ENCODE measurements around the gene NR6A1.
"Not testable (repeated sequence)": the region's sequence is repeated elsewhere in the genome, so short reads cannot be mapped to it uniquely, and the experiment has no call there.

Gene NR6A1

GRCh38 chr9:124741662-124742061, 29.4 kb downstream of the NR6A1 start:
- Histone ChIP-seq H4K20me1 (ENCODE audit: insufficient read depth, low read length, poor library complexity, severe bottlenecking) (no peaks in the 10 kb centered on the region), H3K79me2 (ENCODE audit: insufficient read depth, low read length) (no peaks in the 10 kb centered on the region; the same call in 1 of the 2 replicates), H3K4me1 (ENCODE audit: insufficient read depth, low read length, poor library complexity, severe bottlenecking) (peaks cover 7% of the 10 kb centered on the region), H3K4me3 (ENCODE audit: low read length, poor library complexity, severe bottlenecking) (no peak overlapping the region), H3K9ac (ENCODE audit: low read depth, low read length, poor library complexity, severe bottlenecking) (no peak overlapping the region), H2AFZ (ENCODE audit: low read length) (no peak overlapping the region), H3K36me3 (ENCODE audit: insufficient read depth, low read length) (no peaks in the 10 kb centered on the region), H3K4me2 (ENCODE audit: low read depth, low read length, poor library complexity, severe bottlenecking) (no peak overlapping the region), H3K27me3 (ENCODE audit: insufficient read depth, low read length, poor library complexity, severe bottlenecking) (no peaks in the 10 kb centered on the region), H3F3A (ENCODE audit: low read depth) (no peaks in the 10 kb centered on the region), H3K9me3 (ENCODE audit: insufficient read depth, low read depth, low read length) (no peaks in the 10 kb centered on the region), H3K9me2 (replicated peaks; ENCODE audit: low read depth, low read length) (no peaks in the 10 kb centered on the region)
- TF ChIP-seq CTCF (conservative IDR thresholded peaks at IDR 0.05; ENCODE audit: low read length) (no peak), EZH2phosphoT487 (IDR thresholded peaks at IDR 0.05; ENCODE audit: borderline replicate concordance) (no peak)

- no peaks in the 10 kb centered on the region for H3K9me3 ChIP-seq (ENCODE audit: insufficient read depth, low read depth, low read length)
- H3K4me1 ChIP-seq (ENCODE audit: insufficient read depth, low read length, poor library complexity, severe bottlenecking): peaks cover 9% of the 10 kb centered on the region
- no peak overlapping the region for H3K4me3 ChIP-seq (ENCODE audit: low read length, poor library complexity, severe bottlenecking)
- no peaks in the 10 kb centered on the region for H4K20me1 ChIP-seq (ENCODE audit: insufficient read depth, low read length, poor library complexity, severe bottlenecking)
- no peaks in the 10 kb centered on the region for H3K27me3 ChIP-seq (ENCODE audit: insufficient read depth, low read length, poor library complexity, severe bottlenecking)
- no peaks in the 10 kb centered on the region; the same call in 1 of the 2 replicates for H3K79me2 ChIP-seq (ENCODE audit: insufficient read depth, low read length)
- H3K36me3 ChIP-seq (ENCODE audit: insufficient read depth, low read length): no peaks in the 10 kb centered on the region
- no peak for TF ChIP-seq CTCF (conservative IDR thresholded peaks at IDR 0.05; ENCODE audit: low read length)
- no peak for TF ChIP-seq EZH2phosphoT487 (IDR thresholded peaks at IDR 0.05; ENCODE audit: borderline replicate concordance)
- no peaks in the 10 kb centered on the region for H3F3A ChIP-seq (ENCODE audit: low read depth)
- no peak overlapping the region for H2AFZ ChIP-seq (ENCODE audit: low read length)
- H3K4me2 ChIP-seq (ENCODE audit: low read depth, low read length, poor library complexity, severe bottlenecking): no peak overlapping the region
- no peaks in the 10 kb centered on the region for H3K9me2 ChIP-seq (replicated peaks; ENCODE audit: low read depth, low read length)
- no peak overlapping the region for H3K9ac ChIP-seq (ENCODE audit: low read depth, low read length, poor library complexity, severe bottlenecking)
Measured at GRCh38 chr9:124741149-124741548, 30.0 kb downstream of the NR6A1 start.

GRCh38 chr9:124739360-124739759, 31.8 kb downstream of the NR6A1 start:
- no peak for TF ChIP-seq CTCF (conservative IDR thresholded peaks at IDR 0.05; ENCODE audit: low read length)
- no peak for TF ChIP-seq EZH2phosphoT487 (IDR thresholded peaks at IDR 0.05; ENCODE audit: borderline replicate concordance)
- Histone ChIP-seq H3K4me2 (ENCODE audit: low read depth, low read length, poor library complexity, severe bottlenecking) (no peak overlapping the region), H4K20me1 (ENCODE audit: insufficient read depth, low read length, poor library complexity, severe bottlenecking) (no peaks in the 10 kb centered on the region), H3K9me2 (replicated peaks; ENCODE audit: low read depth, low read length) (no peaks in the 10 kb centered on the region), H3K9ac (ENCODE audit: low read depth, low read length, poor library complexity, severe bottlenecking) (no peak overlapping the region), H3K4me3 (ENCODE audit: low read length, poor library complexity, severe bottlenecking) (no peak overlapping the region), H3K36me3 (ENCODE audit: insufficient read depth, low read length) (no peaks in the 10 kb centered on the region), H2AFZ (ENCODE audit: low read length) (no peak overlapping the region), H3K4me1 (ENCODE audit: insufficient read depth, low read length, poor library complexity, severe bottlenecking) (peaks cover 9% of the 10 kb centered on the region), H3K9me3 (ENCODE audit: insufficient read depth, low read depth, low read length) (no peaks in the 10 kb centered on the region), H3K27me3 (ENCODE audit: insufficient read depth, low read length, poor library complexity, severe bottlenecking) (no peaks in the 10 kb centered on the region), H3K79me2 (ENCODE audit: insufficient read depth, low read length) (no peaks in the 10 kb centered on the region; the same call in 1 of the 2 replicates), H3F3A (ENCODE audit: low read depth) (no peaks in the 10 kb centered on the region)

- not testable (repeated sequence) for H3F3A ChIP-seq (ENCODE audit: low read depth); H3K4me2 ChIP-seq (ENCODE audit: low read depth, low read length, poor library complexity, severe bottlenecking); H3K79me2 ChIP-seq (ENCODE audit: insufficient read depth, low read length)
Measured at GRCh38 chr9:124738075-124738474, 33.0 kb downstream of the NR6A1 start.

More at GRCh38 chr9:124738075-124738474, 33.0 kb downstream of the NR6A1 start:
- H3K4me3 ChIP-seq (ENCODE audit: low read length, poor library complexity, severe bottlenecking); H4K20me1 ChIP-seq (ENCODE audit: insufficient read depth, low read length, poor library complexity, severe bottlenecking); H3K9ac ChIP-seq (ENCODE audit: low read depth, low read length, poor library complexity, severe bottlenecking); H3K36me3 ChIP-seq (ENCODE audit: insufficient read depth, low read length); H3K27me3 ChIP-seq (ENCODE audit: insufficient read depth, low read length, poor library complexity, severe bottlenecking); H2AFZ ChIP-seq (ENCODE audit: low read length); H3K9me2 ChIP-seq (replicated peaks; ENCODE audit: low read depth, low read length); H3K9me3 ChIP-seq (ENCODE audit: insufficient read depth, low read depth, low read length); H3K4me1 ChIP-seq (ENCODE audit: insufficient read depth, low read length, poor library complexity, severe bottlenecking): not testable (repeated sequence)

All from Loucy (cell line).